Fibroblast of villous mesenchyme (primary cell): ENCODE data around the gene SMCP. TPM values are rescaled to one million over a fixed set of nuclear protein-coding genes. Genes with fewer than 3 reads are reported as not detected.

Source experiments
- DNase-seq: peaks from one replicate; pipeline ENCODE4 v3.0.0-alpha.2; 2010; ENCODE audit warnings: low read depth
- H3K4me3 ChIP-seq: 2 replicates; pipeline ENCODE4 v1.5.1; 2011; ENCODE audit warnings: low read depth, mild to moderate bottlenecking, low read length
- CTCF ChIP-seq: IDR thresholded peaks from 2 replicates; pipeline ENCODE4 v1.5.1; 2012; ENCODE audit warnings: low read depth, mild to moderate bottlenecking, low read length; ENCODE audit not compliant: insufficient read depth
- total RNA-seq: library from RNA; depleted of rRNA; stranded (reverse); fragments of >200 nt; gene quantifications from 2 replicates; pipeline ENCODE4 v1.2.3, GENCODE V29; 2012

Gene SMCP
- total RNA-seq, 1 donor = not detected

- no peak overlapping the region for H3K4me3 ChIP-seq
- no peak for DNase-seq
- TF ChIP-seq CTCF = no peak
Measured at GRCh38 chr1:152904688-152905440, 26.7 kb downstream of the SMCP start.

- TF ChIP-seq CTCF = no peak
- H3K4me3 ChIP-seq = no peak overlapping the region
- DNase-seq = no peak
Measured at GRCh38 chr1:152906023-152906565, 28.0 kb downstream of the SMCP start.

- no peak within 1 kb of the TSS for H3K4me3 ChIP-seq
- no peak for TF ChIP-seq CTCF
- no peak for DNase-seq
Measured at GRCh38 chr1:152907686-152908601, 29.8 kb downstream of the SMCP start, which contains the start of gene IVL. TSS of gene IVL (plus strand) at chr1:152908546. CDS start at chr1:152909798, 1,252 bp downstream.

GRCh38 chr1:152909206-152909605 is 31.1 kb downstream of the SMCP start:
- H3K4me3 ChIP-seq = no peak overlapping the region
- no peak for TF ChIP-seq CTCF
- no peak for DNase-seq

- H3K4me3 ChIP-seq = no peak overlapping the region
- no peak for TF ChIP-seq CTCF
- no peak for DNase-seq
Measured at GRCh38 chr1:152912471-152912870, 34.3 kb downstream of the SMCP start.

- no peak for DNase-seq
- no peak overlapping the region for H3K4me3 ChIP-seq
- no peak for TF ChIP-seq CTCF
Measured at GRCh38 chr1:152912900-152913299, 34.8 kb downstream of the SMCP start.
